NCI-H345 treated with DMSO at 0.1 percent for 48 hours (cell line): ENCODE measurements around the gene MRPL27.
"Not testable (repeated sequence)": the region's sequence is repeated elsewhere in the genome, so short reads cannot be mapped to it uniquely, and the experiment has no call there.

Experiments
- DNase-seq: peaks from one replicate; lab custom pipeline; 2025; ENCODE audit not compliant: unreplicated experiment; lab: John Stamatoyannopoulos, UW

MRPL27 gene

GRCh38 chr17:50347117-50347893 is 25.7 kb downstream of the MRPL27 start:
- no peak for DNase-seq

- DNase-seq = no peak
Observed at GRCh38 chr17:50346313-50347116, 26.5 kb downstream of the MRPL27 start.

GRCh38 chr17:50345432-50346312 is 27.3 kb downstream of the MRPL27 start, which contains the start of gene XYLT2:
Gene XYLT2, plus strand, starts transcription at chr17:50346126. Its CDS starts 15 bp downstream, at chr17:50346141.
- peak; percentile 59 for DNase-seq

- peak; percentile 58 for DNase-seq
Observed at GRCh38 chr17:50344731-50345365, 28.1 kb downstream of the MRPL27 start.

- DNase-seq = no peak
Observed at GRCh38 chr17:50339381-50339780, 33.6 kb downstream of the MRPL27 start.

- DNase-seq = no peak
Observed at GRCh38 chr17:50338645-50339044, 34.3 kb downstream of the MRPL27 start.

GRCh38 chr17:50337956-50338355 is 35.0 kb downstream of the MRPL27 start:
- DNase-seq = no peak

- not testable (repeated sequence) for DNase-seq
Observed at GRCh38 chr17:50333291-50334057, 39.5 kb downstream of the MRPL27 start.

- DNase-seq = no peak
Observed at GRCh38 chr17:50332196-50332595, 40.8 kb downstream of the MRPL27 start.

GRCh38 chr17:50331085-50331791 is 41.7 kb downstream of the MRPL27 start:
- DNase-seq = no peak

GRCh38 chr17:50330151-50330775 is 42.7 kb downstream of the MRPL27 start:
- no peak for DNase-seq

- DNase-seq = no peak
Observed at GRCh38 chr17:50329716-50330115, 43.3 kb downstream of the MRPL27 start.

- DNase-seq = no peak
Observed at GRCh38 chr17:50328363-50329325, 44.3 kb downstream of the MRPL27 start.

GRCh38 chr17:50326831-50327364 is 46.1 kb downstream of the MRPL27 start:
- DNase-seq = no peak

GRCh38 chr17:50325906-50326305 is 47.1 kb downstream of the MRPL27 start:
- DNase-seq = no peak

- DNase-seq = no peak
Observed at GRCh38 chr17:50323060-50323459, 49.9 kb downstream of the MRPL27 start.

- no peak for DNase-seq
Observed at GRCh38 chr17:50322271-50322670, 50.7 kb downstream of the MRPL27 start.
